Measurements from ENCODE around the gene CCDC73. TPM values are rescaled to one million over a fixed set of nuclear protein-coding genes. Genes with fewer than 3 reads are reported as not detected.
"Not testable (repeated sequence)": the region's sequence is repeated elsewhere in the genome, so short reads cannot be mapped to it uniquely, and the experiment has no call there.

Gene CCDC73
- total and polyA plus RNA-seq, 10 of the 15 experiments (the other 5 are each of a cell fraction or from before 2014, with no cell fraction given), result 0.05 to 0.57 (median 0.14) TPM

DNA sequence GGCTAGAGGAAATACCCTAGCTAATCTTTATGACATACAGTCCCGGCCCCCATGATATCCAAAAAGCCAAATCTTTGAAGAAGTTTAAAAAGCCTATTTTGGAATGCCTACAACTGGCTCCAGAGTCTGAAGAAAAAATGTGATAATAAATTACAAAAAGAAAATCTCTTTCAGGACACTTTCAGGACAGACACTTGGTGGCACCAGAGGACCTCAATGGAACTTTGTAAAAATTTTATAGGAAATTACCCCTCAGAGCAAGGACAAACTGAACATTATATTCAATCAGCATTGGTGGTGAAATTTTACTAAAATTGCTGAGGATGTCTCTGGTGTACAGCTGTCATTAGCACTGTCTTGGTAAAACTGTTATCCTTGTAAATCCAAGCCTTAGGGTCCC is 81.0 kb downstream of the CCDC73 start:
- Histone ChIP-seq H3K27ac (ENCODE audit: control insufficient read depth, insufficient read depth) (no peak overlapping the region), H4K20me1 (ENCODE audit: control insufficient read depth, insufficient read depth) (no peaks in the 10 kb centered on the region), H3K36me3 (ENCODE audit: control insufficient read depth in 2 of 2, insufficient read depth in 2 of 2, low read length in 1 of 2) (no peaks in the 10 kb centered on the region), H3K27me3 (replicated peaks in 1 of 2; ENCODE audit: control insufficient read depth in 2 of 2, insufficient read depth in 2 of 2, low read length in 1 of 2) (no peaks in the 10 kb centered on the region), H3K4me2 (ENCODE audit: control insufficient read depth, insufficient read depth) (no peak overlapping the region), H3K4me1 (ENCODE audit: control insufficient read depth, insufficient read depth, low read length) (no peaks in the 10 kb centered on the region), H3K79me2 (ENCODE audit: control insufficient read depth, insufficient read depth, low read length) (no peaks in the 10 kb centered on the region), H3K4me3 (no peak overlapping the region), H3K9me3 (replicated peaks; ENCODE audit: control insufficient read depth, insufficient read depth, low read length) (no peaks in the 10 kb centered on the region), H3K9ac (ENCODE audit: control insufficient read depth, insufficient read depth, low read length) (no peak overlapping the region), H2AFZ (ENCODE audit: control insufficient read depth, low read depth, low read length) (no peak overlapping the region)
- SMC1A ChIA-PET (ENCODE audit: uncharacterized antibody, unreplicated experiment), result interaction anchor here (0.7 to 5.0 kb wide), 5 partner anchors 32 to 96 kb away, joined by 3 to 45 read pairs (median 7); no protein-coding TSS in a partner anchor
- TF ChIP-seq RUNX3 (IDR thresholded peaks at IDR 0.05; ENCODE audit: low read length) (no peak), SMC3 (IDR thresholded peaks at IDR 0.05; ENCODE audit: borderline replicate concordance, low read length) (peak; percentile 14; the same call in 1 of the 2 replicates), RAD21 (IDR thresholded peaks at IDR 0.05; ENCODE audit: insufficient read depth, low read depth, low read length) (peak; percentile 69)
- TF ChIP-seq, protein P1, sequence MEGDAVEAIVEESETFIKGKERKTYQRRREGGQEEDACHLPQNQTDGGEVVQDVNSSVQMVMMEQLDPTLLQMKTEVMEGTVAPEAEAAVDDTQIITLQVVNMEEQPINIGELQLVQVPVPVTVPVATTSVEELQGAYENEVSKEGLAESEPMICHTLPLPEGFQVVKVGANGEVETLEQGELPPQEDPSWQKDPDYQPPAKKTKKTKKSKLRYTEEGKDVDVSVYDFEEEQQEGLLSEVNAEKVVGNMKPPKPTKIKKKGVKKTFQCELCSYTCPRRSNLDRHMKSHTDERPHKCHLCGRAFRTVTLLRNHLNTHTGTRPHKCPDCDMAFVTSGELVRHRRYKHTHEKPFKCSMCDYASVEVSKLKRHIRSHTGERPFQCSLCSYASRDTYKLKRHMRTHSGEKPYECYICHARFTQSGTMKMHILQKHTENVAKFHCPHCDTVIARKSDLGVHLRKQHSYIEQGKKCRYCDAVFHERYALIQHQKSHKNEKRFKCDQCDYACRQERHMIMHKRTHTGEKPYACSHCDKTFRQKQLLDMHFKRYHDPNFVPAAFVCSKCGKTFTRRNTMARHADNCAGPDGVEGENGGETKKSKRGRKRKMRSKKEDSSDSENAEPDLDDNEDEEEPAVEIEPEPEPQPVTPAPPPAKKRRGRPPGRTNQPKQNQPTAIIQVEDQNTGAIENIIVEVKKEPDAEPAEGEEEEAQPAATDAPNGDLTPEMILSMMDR (IDR thresholded peaks at IDR 0.05 in 2 of 3, conservative IDR thresholded peaks at IDR 0.05 in 1 of 3; ENCODE audit: control insufficient read depth in 2 of 3, extremely low read depth in 1 of 3, insufficient read depth in 1 of 3, low read depth in 3 of 3, low read length in 3 of 3), result peak; percentile 16 to 51 (median 19); a peak in 3 of 6 replicates
- in situ Hi-C loops (cut with MboI) (no loop called here), intact Hi-C loops (cut with micrococcal nuclease; ENCODE audit: unreplicated experiment) (loop anchor here (1.0 kb wide), 1 partner anchor 78 kb away; no protein-coding TSS in a partner anchor)
- BruUV-seq (replicated peaks), result no TSS peak
- POLR2A ChIA-PET, result no interaction called here
- RAD21 ChIA-PET (ENCODE audit: unreplicated experiment), result no interaction called here
- FAIRE-seq (no peak), ATAC-seq (no peak), DNase-seq (ENCODE audit: low read depth, low spot score) (no peak)
- CTCF ChIA-PET, result interaction anchor here (0.7 to 4.4 kb wide), 5 partner anchors 12 to 318 kb away, joined by 3 to 62 read pairs (median 7); partner anchors contain the start of gene CCDC73
- WGBS (ENCODE audit: insufficient coverage, insufficient replicate concordance, low lambda C conversion rate, missing lambda C conversion rate), result 38% methylated on average over 1 of the region's 1 CpG

DNA sequence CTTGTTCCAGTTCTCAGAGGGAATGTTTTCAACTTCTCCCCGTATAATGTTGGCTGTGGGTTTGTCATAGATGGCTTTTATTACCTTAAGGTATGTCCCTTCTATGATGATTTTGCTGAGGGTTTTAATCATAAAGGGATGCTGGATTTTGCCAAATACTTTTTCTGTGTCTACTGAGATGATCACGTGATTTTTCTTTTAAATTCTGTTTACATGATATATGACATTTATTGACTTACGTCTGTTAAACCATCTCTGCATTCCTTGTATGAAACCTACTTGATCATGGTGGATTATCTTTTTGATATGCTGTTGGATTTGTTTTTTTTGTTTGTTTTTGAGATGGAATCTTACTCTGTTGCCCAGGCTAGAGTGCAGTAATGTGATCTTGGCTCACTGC is 85.5 kb downstream of the CCDC73 start:
- H3K79me2 ChIP-seq (ENCODE audit: control insufficient read depth, insufficient read depth, low read length); H3K36me3 ChIP-seq (ENCODE audit: control insufficient read depth in 2 of 2, insufficient read depth in 2 of 2, low read length in 1 of 2); FAIRE-seq; POLR2A ChIA-PET; H3K9ac ChIP-seq (ENCODE audit: control insufficient read depth, insufficient read depth, low read length); H3K4me2 ChIP-seq (ENCODE audit: control insufficient read depth, insufficient read depth); H3K9me3 ChIP-seq (replicated peaks; ENCODE audit: control insufficient read depth, insufficient read depth, low read length); BruUV-seq (replicated peaks); RAD21 ChIA-PET (ENCODE audit: unreplicated experiment); H3K27me3 ChIP-seq (replicated peaks in 1 of 2; ENCODE audit: control insufficient read depth in 2 of 2, insufficient read depth in 2 of 2, low read length in 1 of 2); ATAC-seq; H3K27ac ChIP-seq (ENCODE audit: control insufficient read depth, insufficient read depth); SMC1A ChIA-PET (ENCODE audit: uncharacterized antibody, unreplicated experiment); CTCF ChIA-PET; in situ Hi-C loops (cut with MboI); DNase-seq (ENCODE audit: low read depth, low spot score); H3K4me1 ChIP-seq (ENCODE audit: control insufficient read depth, insufficient read depth, low read length); intact Hi-C loops (cut with micrococcal nuclease; ENCODE audit: unreplicated experiment); H2AFZ ChIP-seq (ENCODE audit: control insufficient read depth, low read depth, low read length); H4K20me1 ChIP-seq (ENCODE audit: control insufficient read depth, insufficient read depth); H3K4me3 ChIP-seq: not testable (repeated sequence)
- peak; percentile 52; the same call in 1 of the 2 replicates for TF ChIP-seq RAD51 (IDR thresholded peaks at IDR 0.05)
- WGBS (ENCODE audit: insufficient coverage, insufficient replicate concordance, low lambda C conversion rate, missing lambda C conversion rate), result 56% methylated on average over 3 of the region's 3 CpGs

Data from GM12878 (cell line).